NB4 (cell line): Measurements from ENCODE around the gene ADAMTS3.

Source experiments
- DNase-seq: peaks from one replicate; pipeline ENCODE4 v3.0.0; 2010; ENCODE audit warnings: low read depth
- H3K4me3 ChIP-seq: one replicate; pipeline ENCODE4 v1.5.1; 2011; ENCODE audit warnings: mild to moderate bottlenecking, low read depth, low read length, moderate library complexity
- MYC ChIP-seq: IDR thresholded peaks from 2 replicates; pipeline ENCODE4 v1.6.1; 2011; ENCODE audit warnings: low read depth, low read length
- POLR2A ChIP-seq: IDR thresholded peaks from 2 replicates; pipeline ENCODE4 v1.6.1; 2011; ENCODE audit warnings: mild to moderate bottlenecking; ENCODE audit not compliant: insufficient read length; ENCODE audit errors: extremely low read depth
- TF ChIP-seq, protein P1 (sequence below): IDR thresholded peaks from one replicate; pipeline ENCODE4 v1.5.1; 2012; ENCODE audit warnings: low read depth, low read length
- TF ChIP-seq, protein P2 (sequence below): IDR thresholded peaks from 2 replicates; pipeline ENCODE4 v1.6.1; 2011; ENCODE audit warnings: low read depth, low read length

The ADAMTS3 gene

GRCh38 chr4:72318421-72319170 is 250.4 kb downstream of the ADAMTS3 start:
- DNase-seq = no peak
- TF ChIP-seq POLR2A (no peak), MYC (no peak)
- TF ChIP-seq, protein P1, sequence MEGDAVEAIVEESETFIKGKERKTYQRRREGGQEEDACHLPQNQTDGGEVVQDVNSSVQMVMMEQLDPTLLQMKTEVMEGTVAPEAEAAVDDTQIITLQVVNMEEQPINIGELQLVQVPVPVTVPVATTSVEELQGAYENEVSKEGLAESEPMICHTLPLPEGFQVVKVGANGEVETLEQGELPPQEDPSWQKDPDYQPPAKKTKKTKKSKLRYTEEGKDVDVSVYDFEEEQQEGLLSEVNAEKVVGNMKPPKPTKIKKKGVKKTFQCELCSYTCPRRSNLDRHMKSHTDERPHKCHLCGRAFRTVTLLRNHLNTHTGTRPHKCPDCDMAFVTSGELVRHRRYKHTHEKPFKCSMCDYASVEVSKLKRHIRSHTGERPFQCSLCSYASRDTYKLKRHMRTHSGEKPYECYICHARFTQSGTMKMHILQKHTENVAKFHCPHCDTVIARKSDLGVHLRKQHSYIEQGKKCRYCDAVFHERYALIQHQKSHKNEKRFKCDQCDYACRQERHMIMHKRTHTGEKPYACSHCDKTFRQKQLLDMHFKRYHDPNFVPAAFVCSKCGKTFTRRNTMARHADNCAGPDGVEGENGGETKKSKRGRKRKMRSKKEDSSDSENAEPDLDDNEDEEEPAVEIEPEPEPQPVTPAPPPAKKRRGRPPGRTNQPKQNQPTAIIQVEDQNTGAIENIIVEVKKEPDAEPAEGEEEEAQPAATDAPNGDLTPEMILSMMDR = no peak
- TF ChIP-seq, protein P2, sequence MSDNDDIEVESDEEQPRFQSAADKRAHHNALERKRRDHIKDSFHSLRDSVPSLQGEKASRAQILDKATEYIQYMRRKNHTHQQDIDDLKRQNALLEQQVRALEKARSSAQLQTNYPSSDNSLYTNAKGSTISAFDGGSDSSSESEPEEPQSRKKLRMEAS = no peak
- no peak overlapping the region for H3K4me3 ChIP-seq

- TF ChIP-seq, protein P2 = no peak
- TF ChIP-seq MYC (no peak), POLR2A (no peak)
- TF ChIP-seq, protein P1 = no peak
- DNase-seq = no peak
- H3K4me3 ChIP-seq = no peak overlapping the region
Observed at GRCh38 chr4:72314869-72315268, 254.2 kb downstream of the ADAMTS3 start.

- DNase-seq = no peak
- no peak for TF ChIP-seq MYC
- TF ChIP-seq, protein P2 = no peak
- H3K4me3 ChIP-seq = no peak overlapping the region
Observed at GRCh38 chr4:72313121-72313520, 255.9 kb downstream of the ADAMTS3 start.

- TF ChIP-seq, protein P2 = no peak
- TF ChIP-seq, protein P1 = no peak
- TF ChIP-seq POLR2A (no peak), MYC (no peak)
- DNase-seq = no peak
Observed at GRCh38 chr4:72312032-72312650, 256.9 kb downstream of the ADAMTS3 start.

DNA sequence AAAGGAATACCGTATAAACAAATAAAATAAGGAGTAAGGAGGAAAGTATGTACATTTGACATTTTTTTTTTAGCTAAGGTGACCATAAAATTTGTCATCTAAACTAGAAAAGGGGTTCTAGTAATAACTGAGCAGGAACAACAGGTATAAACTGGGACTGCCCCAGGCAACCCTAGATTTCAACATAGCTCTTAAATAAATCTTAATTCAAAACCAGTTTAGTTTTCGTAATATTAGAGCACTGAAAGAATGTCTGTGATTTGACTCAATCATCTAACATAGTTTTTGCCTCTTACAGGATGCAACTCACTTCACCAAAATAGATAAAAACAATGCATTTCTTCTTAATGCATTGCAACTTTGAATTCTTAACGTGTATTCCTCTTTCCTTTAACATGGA is 257.7 kb downstream of the ADAMTS3 start:
- DNase-seq = no peak
- TF ChIP-seq MYC = no peak
- no peak for TF ChIP-seq POLR2A
- TF ChIP-seq, protein P2 = no peak
- TF ChIP-seq, protein P1 = no peak
- H3K4me3 ChIP-seq = no peak overlapping the region

More at GRCh38 chr4:72312032-72312650, 256.9 kb downstream of the ADAMTS3 start:
- H3K4me3 ChIP-seq = no peak overlapping the region

DNA sequence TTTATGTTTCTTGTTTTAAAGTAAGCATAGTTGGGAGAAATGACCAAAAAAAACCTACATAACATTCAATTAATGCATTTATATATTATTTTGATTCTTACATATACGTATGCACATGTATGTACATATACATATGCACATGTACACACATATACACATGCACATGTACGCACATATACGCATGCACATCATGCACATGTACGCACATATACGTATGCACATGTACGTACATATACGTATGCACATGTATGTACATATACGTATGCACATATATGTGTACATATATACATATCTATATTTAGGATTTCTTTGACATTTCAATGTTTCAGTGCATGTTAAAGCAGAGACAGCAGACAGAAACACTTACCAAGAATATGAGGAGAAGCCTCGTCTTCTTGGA is 263.4 kb downstream of the ADAMTS3 start:
- TF ChIP-seq, protein P1 = no peak
- no peak for TF ChIP-seq MYC
- TF ChIP-seq, protein P2 = no peak
- no peak for TF ChIP-seq POLR2A
- DNase-seq = no peak
- H3K4me3 ChIP-seq = no peak overlapping the region
